MG63 (cell line): ENCODE results near the gene IPO4. TPM values are rescaled to one million over a fixed set of nuclear protein-coding genes. Genes with fewer than 3 reads are reported as not detected.
A peak's percentile ranks its signal among the peaks of the same experiment; 100 is the strongest.
"Not testable (repeated sequence)": the region's sequence is repeated elsewhere in the genome, so short reads cannot be mapped to it uniquely, and the experiment has no call there.

Source experiments
- DNase-seq: peaks from one replicate; pipeline ENCODE4 v3.0.0-alpha.2; 2020
- H3K27me3 ChIP-seq: fragments of 250-450 bp; sonication (Bioruptor Pico); 2 replicates; pipeline ENCODE4 v1.5.1; 2020; ENCODE audit warnings: mild to moderate bottlenecking, moderate library complexity
- H3K36me3 ChIP-seq: fragments of 250-450 bp; sonication (Bioruptor Pico); 2 replicates; pipeline ENCODE4 v1.5.1; 2020; ENCODE audit warnings: mild to moderate bottlenecking, moderate library complexity
- H3K4me3 ChIP-seq: fragments of 250-450 bp; sonication (Bioruptor Pico); 2 replicates; pipeline ENCODE4 v1.5.1; 2020; ENCODE audit warnings: mild to moderate bottlenecking, moderate library complexity
- H3K9me3 ChIP-seq: fragments of 250-450 bp; sonication (Bioruptor Pico); 2 replicates; pipeline ENCODE4 v1.5.1; 2020; ENCODE audit warnings: mild to moderate bottlenecking, moderate library complexity
- total RNA-seq: library from RNA; depleted of rRNA; stranded (reverse); fragments of >200 nt; shearing (Covaris generic); gene quantifications from 2 replicates; pipeline ENCODE4 v1.2.3, GENCODE V29; 2014; ENCODE audit warnings: low replicate concordance

The IPO4 gene
- total RNA-seq, 1 experiment from 2014 or later, result 60.5 TPM

- not testable (repeated sequence) for H3K27me3 ChIP-seq, DNase-seq, H3K4me3 ChIP-seq, H3K9me3 ChIP-seq
- peaks cover 14% of the 10 kb centered on the region for H3K36me3 ChIP-seq
Measured at GRCh38 chr14:24202538-24202937, 13.9 kb upstream of the IPO4 start.

- Histone ChIP-seq H3K27me3 (no peaks in the 10 kb centered on the region), H3K36me3 (peaks cover 16% of the 10 kb centered on the region), H3K9me3 (no peaks in the 10 kb centered on the region; the same call in 1 of the 2 replicates), H3K4me3 (no peak overlapping the region)
- no peak for DNase-seq
Measured at GRCh38 chr14:24198814-24199524, 10.4 kb upstream of the IPO4 start.

- H3K36me3 ChIP-seq, result peaks cover 10% of the 10 kb centered on the region
- no peaks in the 10 kb centered on the region; the same call in 1 of the 2 replicates for H3K9me3 ChIP-seq
- no peak for DNase-seq
- H3K4me3 ChIP-seq, result no peak overlapping the region
- no peaks in the 10 kb centered on the region for H3K27me3 ChIP-seq
Measured at GRCh38 chr14:24197056-24197450, 8.4 kb upstream of the IPO4 start.

DNA sequence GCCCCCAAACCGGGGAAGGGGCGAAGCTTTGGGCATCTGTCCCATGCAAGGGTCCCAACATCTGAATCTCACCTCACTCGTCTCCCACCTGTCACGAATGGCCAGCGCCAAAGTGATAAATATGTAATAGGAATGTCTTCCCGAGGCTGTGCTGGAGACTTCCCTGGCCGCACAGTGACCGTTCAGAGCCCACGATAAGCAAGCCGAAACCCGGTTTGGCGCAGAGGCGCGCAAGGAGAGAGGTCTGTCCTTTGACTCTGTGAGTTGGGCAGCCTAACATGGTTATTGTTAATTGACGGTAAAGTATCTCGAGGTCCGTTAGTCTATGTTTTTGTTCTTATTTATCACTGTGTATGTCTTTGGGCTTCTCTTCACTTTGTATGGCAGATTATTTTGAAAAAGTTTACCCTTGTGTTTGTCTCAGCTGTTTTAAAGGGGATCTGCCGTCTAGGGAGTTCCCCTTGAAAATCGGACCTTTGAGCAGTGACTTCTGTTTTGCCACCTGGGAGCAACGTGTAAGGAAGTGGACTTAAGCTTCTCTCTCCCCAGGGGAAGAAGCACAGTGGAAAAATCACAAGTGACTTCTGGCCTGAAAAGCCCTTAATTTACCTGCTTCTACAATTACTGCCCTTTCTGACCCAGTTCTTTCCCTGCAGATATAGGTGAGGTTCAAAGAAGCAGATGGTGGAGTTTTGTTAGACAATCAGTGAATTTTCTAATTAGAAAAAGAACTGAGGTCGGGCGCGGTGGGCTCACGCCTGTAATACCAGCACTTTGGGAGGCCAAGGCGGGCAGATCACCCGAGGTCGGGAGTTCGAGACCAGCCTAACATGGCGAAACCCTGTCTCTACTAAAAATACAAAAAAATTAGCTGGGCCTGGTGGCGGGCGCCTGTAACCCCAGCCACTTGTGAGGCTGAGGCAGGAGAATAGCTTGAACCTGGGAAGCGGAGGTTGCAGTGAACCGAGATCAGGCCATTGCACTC lies 7.7 kb upstream of the IPO4 start:
- H3K9me3 ChIP-seq, result no peaks in the 10 kb centered on the region
- no peaks in the 10 kb centered on the region for H3K27me3 ChIP-seq
- H3K4me3 ChIP-seq, result peak overlapping the region; percentile 82
- H3K36me3 ChIP-seq, result peaks cover 6% of the 10 kb centered on the region; the same call in 1 of the 2 replicates
- DNase-seq, result no peak

GRCh38 chr14:24195186-24196070 lies 6.8 kb upstream of the IPO4 start, which contains the start of gene TM9SF1:
Gene TM9SF1 (minus strand): TSS chr14:24195441. CDS start chr14:24195019, 422 bp downstream.
- Histone ChIP-seq H3K4me3 (peak within 1 kb of the TSS; percentile 82), H3K27me3 (no peaks in the 10 kb centered on the region)
- DNase-seq, result peak; percentile 83

GRCh38 chr14:24194873-24195185 lies 6.2 kb upstream of the IPO4 start:
- Histone ChIP-seq H3K27me3 (no peaks in the 10 kb centered on the region), H3K4me3 (peak overlapping the region; percentile 82)
- DNase-seq, result no peak

More at GRCh38 chr14:24195186-24196070, 6.8 kb upstream of the IPO4 start, which contains the start of gene TM9SF1:
- H3K36me3 ChIP-seq, result peaks cover 3% of the 10 kb centered on the region; the same call in 1 of the 2 replicates
- no peaks in the 10 kb centered on the region for H3K9me3 ChIP-seq

DNA sequence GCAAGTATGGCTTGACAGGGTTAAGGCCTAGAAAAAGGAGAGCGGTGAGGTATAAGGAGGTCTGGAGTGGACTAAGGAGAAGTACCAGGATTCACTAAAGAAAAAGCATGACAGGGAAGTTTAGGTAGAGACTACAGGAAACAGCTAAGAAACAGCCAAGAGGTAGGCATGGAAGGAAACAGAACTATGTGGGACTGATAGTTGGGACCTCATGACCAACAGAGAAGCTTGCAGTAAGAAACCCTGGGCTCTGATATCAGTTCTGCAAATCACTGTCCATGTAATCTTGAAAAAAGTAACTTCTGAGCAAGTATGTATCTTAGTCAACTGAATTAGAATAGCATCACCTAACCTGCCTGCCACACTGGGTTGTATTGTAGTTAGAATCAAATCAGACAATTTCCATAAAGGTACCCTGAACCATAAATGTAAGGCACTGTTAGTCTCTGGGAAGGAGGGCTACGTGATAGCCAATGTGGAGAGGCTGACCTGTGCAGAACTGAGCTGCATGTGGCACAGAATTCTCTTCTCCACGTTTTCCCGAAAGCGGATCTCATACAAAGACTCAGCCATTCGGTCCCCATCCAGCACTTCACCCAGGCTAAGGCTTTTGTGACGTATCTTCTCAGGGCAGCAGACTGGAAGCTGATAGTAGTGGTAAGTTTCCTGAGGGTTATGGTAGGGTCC lies 5.7 kb upstream of the IPO4 start:
- no peak for DNase-seq
- peak overlapping the region; percentile 82 for H3K4me3 ChIP-seq
- H3K27me3 ChIP-seq, result no peaks in the 10 kb centered on the region
- peaks cover 3% of the 10 kb centered on the region for H3K36me3 ChIP-seq
- no peaks in the 10 kb centered on the region for H3K9me3 ChIP-seq

More at GRCh38 chr14:24194873-24195185, 6.2 kb upstream of the IPO4 start:
- Histone ChIP-seq H3K36me3 (peaks cover 3% of the 10 kb centered on the region), H3K9me3 (no peaks in the 10 kb centered on the region)

- Histone ChIP-seq H3K27me3 (no peaks in the 10 kb centered on the region), H3K36me3 (peaks cover 6% of the 10 kb centered on the region), H3K4me3 (no peak overlapping the region), H3K9me3 (no peaks in the 10 kb centered on the region)
- DNase-seq, result no peak
Measured at GRCh38 chr14:24192933-24193332, 4.3 kb upstream of the IPO4 start.

GRCh38 chr14:24190416-24190815 lies 1.8 kb upstream of the IPO4 start:
- H3K9me3 ChIP-seq, result no peaks in the 10 kb centered on the region
- H3K27me3 ChIP-seq, result no peaks in the 10 kb centered on the region
- no peak overlapping the region for H3K4me3 ChIP-seq
- DNase-seq, result no peak
- H3K36me3 ChIP-seq, result peaks cover 27% of the 10 kb centered on the region

GRCh38 chr14:24189460-24189859 lies 844 bp upstream of the IPO4 start:
- DNase-seq, result no peak

DNA sequence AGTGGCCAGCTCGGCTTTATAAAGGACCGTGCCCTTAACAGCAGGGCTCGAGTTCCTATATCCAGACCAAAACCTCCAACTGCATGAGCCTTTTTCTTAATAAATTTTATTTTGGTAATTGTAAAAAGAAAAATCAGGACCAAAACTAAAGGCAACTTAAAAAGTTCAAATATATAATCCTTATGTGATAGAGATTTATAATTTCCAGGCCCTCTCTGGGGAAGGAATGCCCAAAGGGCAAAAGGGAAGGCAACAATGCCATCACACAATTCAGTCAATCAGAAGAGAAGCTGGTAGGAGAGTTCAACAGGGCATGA lies 401 bp upstream of the IPO4 start:
- Histone ChIP-seq H3K27me3 (no peaks in the 10 kb centered on the region), H3K9me3 (no peaks in the 10 kb centered on the region), H3K36me3 (peaks cover 35% of the 10 kb centered on the region), H3K4me3 (peak overlapping the region; percentile 85)
- DNase-seq, result no peak

More at GRCh38 chr14:24189460-24189859, 844 bp upstream of the IPO4 start:
- no peaks in the 10 kb centered on the region for H3K9me3 ChIP-seq
- H3K36me3 ChIP-seq, result peaks cover 34% of the 10 kb centered on the region
- no peaks in the 10 kb centered on the region for H3K27me3 ChIP-seq
- H3K4me3 ChIP-seq, result peak overlapping the region; percentile 85

- no peaks in the 10 kb centered on the region for H3K9me3 ChIP-seq
- H3K4me3 ChIP-seq, result peak overlapping the region; percentile 85
- H3K27me3 ChIP-seq, result no peaks in the 10 kb centered on the region
- peaks cover 35% of the 10 kb centered on the region for H3K36me3 ChIP-seq
- DNase-seq, result no peak
Measured at GRCh38 chr14:24187539-24187915, 1.1 kb downstream of the IPO4 start.

DNA sequence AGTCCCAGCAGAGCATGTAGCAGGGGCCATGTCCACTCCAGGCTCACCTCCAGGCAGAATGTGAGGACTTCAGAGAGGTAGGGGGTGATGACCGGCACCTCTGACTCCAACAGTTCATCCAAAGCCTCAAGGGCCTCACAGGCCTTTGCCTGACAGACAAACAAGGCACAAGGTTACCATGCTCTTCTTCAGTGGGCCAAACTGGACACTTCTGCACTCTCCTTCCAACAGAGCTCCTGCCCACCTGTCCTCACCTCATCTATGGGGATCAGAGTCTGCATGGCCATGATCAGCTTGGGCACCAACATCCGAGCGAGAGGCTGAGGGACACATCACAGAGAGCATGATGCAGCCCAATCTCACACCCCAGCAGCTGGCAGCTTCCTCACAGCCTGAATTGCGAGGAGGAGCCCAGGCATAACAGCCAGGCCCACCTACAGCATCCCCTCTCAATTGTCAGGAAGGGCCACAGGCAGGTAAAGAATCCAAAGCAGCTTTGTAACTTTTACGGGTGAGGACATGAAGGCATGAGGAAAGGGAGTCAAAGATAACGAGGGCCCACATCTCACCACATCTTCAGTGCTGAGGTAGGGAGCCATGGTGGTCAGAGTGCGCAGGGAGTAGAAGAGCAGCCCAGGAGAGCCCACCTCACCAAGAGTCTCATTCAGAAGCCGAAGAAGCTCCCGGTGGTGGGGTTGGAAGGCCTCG lies 1.6 kb downstream of the IPO4 start:
- Histone ChIP-seq H3K36me3 (peaks cover 35% of the 10 kb centered on the region), H3K4me3 (peak overlapping the region; percentile 85), H3K27me3 (no peaks in the 10 kb centered on the region), H3K9me3 (no peaks in the 10 kb centered on the region)
- no peak for DNase-seq

GRCh38 chr14:24185741-24186140 lies 2.9 kb downstream of the IPO4 start:
- peaks cover 35% of the 10 kb centered on the region for H3K36me3 ChIP-seq

DNA sequence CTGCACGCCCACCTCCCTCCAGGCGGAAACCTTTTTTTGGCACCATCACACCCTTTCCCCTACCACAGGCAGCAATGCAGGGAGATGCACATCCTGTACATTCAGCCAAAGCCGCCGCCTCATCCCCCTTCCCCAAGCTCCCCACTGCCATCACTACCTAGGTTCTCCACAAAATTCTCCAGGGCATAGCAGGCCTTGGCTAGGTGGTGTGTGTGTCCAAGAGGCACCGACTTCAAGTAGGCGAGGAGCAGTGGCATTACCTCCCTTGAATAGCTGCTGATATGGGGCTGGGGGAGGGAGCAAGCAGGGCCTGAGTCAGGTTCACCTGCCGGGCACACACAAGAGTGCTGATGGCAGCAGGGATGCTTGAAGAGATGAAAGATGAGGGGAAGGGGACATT lies 3.6 kb downstream of the IPO4 start:
- H3K36me3 ChIP-seq, result peaks cover 38% of the 10 kb centered on the region

More at GRCh38 chr14:24185741-24186140, 2.9 kb downstream of the IPO4 start:
- no peaks in the 10 kb centered on the region for H3K27me3 ChIP-seq
- DNase-seq, result no peak
- no peak overlapping the region for H3K4me3 ChIP-seq
- no peaks in the 10 kb centered on the region for H3K9me3 ChIP-seq

More for the DNA sequence above, 3.6 kb downstream of the IPO4 start:
- no peak for DNase-seq
- no peaks in the 10 kb centered on the region for H3K27me3 ChIP-seq
- no peaks in the 10 kb centered on the region for H3K9me3 ChIP-seq
- no peak overlapping the region for H3K4me3 ChIP-seq
